Activated CD4-positive, alpha-beta T cell treated with anti-CD3 and anti-CD28 coated beads, Interleukin-2, amount 50 U/mL, for 16 hours (primary cell): ENCODE results near the gene CDK17.

Source experiments
- DNase-seq: peaks from one replicate; pipeline ENCODE4 v3.0.0-alpha.2; 2020

CDK17 gene

DNA sequence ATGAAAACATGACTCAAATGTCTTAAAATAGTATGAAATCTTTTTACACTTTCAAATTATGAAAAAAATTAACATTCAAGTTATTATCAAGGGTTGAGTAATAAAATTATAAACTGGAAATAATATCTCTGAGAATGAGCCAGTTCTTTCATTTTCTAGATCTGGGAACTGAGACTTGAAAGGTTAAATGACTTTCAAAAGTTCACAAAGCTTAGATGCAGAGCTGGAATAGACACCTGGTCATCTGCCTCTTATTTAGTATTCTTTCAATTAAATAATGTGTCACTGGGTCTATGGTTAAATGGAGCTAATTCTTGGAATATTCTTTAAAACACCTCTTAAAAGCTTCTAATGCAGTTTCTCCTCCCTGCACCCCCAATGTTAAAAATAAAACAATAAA, 86.6 kb downstream of the CDK17 start:
- DNase-seq: no peak

DNA sequence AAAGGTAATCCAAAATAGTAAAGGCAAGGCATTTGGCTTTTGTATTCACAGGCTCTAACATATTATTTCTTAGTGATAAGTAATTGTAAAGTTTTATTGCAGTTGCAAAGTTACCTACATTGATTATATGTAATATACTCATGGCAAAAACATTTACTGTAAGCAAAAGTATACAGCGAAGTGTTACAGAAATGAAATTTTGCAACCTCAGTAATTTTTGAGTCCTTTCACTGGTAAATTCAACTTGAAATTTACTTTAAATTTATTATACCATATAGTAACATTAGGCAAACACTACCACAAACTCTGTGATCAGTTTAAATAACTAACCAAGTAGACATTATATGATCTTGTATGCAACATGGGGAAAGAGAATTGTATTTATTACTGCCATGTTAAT, 89.0 kb downstream of the CDK17 start:
- no peak for DNase-seq

DNA sequence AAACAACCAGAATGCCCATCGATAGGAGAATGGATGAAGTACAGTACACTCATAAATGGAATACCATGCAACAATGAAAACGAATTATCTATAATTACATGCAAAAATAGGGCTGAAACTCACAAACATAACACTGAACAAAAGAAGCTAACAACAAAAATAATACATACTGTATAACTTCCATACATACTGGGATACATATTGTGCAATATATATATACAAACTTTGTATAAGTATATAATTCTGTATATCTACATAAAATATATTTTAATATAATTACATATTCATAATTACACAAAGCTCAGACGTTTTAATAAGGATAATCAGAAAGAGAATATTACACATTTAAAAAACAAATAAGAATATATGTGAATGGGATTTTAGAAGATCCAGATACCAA, 90.2 kb downstream of the CDK17 start:
- DNase-seq: no peak

DNA sequence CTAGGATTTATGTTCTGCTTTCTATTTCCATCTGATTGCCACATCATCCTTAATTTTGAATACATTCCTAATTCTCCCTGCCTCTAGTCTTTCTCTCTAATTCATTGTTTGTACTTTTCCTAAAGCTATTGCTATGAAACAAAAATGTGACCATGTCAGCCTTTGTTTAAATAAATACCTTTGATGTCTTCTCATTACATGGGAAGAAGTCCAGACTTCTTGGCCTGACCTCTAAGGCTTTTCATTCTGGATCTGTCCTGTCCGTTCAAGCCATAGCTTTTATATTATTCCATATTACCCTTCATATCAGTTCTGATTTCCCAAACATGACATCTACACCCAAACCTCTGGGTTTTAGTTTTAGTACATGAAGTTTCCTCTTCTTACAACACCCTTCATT, 91.4 kb downstream of the CDK17 start:
- no peak for DNase-seq

DNA sequence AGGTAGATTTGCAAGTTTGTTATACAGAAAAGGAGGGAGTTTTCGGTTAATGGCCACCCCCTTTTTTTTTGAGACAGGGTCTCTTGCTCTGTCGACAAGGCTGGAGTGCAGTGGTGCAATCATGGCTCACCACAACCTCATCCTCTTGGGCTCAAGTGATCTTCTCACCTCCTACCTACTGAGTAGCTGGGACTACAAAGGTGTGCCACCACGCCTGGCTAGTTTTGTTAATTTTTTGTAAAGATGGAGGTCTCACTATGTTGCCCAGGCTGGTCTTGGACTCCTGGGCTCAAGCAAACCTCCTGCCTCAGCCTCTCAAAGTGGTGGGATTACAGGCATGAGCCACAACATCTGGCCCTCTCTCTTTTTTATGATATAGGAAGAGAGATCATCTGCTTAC, 94.6 kb downstream of the CDK17 start:
- DNase-seq: no peak

DNA sequence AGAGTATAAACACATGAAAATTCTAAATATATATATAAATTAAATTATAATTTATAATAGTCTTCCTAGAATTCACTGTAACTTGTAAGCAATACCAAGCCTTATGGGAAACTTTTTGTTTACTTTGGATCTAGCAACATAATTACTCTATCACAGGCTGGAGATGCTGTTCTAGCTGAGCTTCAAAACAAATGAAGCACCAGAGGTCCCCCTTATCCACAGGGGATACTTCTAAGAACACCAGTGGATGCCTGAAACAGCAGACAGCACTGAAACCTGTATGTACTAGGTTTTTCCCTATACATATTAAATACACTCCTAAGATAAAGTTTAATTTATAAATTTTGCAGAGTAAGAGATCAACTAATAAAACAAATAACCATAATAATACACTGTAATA, 96.6 kb downstream of the CDK17 start:
- DNase-seq: no peak

DNA sequence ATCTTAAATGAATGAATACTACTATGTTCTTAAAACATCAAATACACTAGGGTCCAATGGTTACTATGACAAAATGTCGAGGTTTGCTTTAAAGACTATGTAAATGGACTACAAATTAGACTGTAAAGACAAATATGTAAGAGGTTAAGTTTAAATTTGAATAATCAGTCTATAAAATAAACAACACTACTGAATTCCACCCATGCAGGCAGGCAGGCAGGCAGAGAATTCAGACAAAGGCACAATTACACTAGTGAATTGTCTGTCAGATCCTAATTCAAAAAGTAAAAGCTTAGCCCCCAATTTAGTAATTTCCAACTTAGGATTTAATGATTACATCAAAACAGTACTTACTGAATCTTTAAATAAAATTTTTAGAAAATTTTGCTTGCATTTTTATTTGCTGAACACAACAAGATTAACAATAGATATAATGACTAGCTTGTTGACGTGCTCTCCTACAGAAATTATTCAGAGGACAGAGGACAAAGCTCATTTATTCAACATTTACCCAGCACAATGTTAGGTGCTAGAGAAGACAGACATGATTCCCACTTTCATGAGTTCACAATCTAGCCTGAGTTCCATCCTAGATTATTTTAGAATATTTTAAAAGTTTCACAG, 97.4 kb downstream of the CDK17 start:
- DNase-seq: no peak

DNA sequence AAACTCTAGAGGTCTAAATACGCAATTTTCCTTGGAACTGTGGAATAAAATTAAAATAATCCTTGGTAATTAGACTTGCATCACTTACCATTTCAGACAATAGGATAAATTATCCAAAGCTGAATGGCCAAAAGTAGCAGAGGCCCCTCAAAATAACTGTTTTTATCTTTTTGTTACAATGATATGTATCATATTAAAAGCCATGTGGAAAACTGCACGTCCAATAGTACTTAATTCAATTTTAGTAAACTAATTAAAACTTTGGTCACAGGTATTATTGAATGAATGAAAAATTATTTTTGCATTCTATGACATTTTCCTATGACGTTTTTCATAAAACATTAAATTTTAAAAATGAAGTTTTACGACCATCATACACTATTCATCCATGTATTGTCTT, 98.5 kb downstream of the CDK17 start:
- no peak for DNase-seq

DNA sequence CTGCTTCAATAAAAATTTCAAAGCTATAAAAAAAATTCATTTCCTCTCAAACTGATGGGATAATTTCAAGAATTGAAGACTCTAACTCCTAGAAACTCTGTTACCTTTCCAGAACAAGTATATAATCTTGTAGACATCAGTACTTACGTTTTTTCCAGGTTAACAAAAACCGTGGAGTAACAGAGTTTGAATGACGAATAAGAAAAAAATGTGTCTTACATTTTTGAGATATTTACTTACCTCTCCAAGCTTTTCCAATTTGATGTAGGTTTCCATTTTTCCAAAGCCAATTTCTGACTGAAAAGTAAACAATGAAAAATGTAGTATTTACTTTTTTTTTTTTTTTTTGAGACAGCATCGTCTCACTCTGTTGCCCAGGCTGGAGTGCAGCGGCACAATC, 100.2 kb downstream of the CDK17 start:
- DNase-seq: no peak

DNA sequence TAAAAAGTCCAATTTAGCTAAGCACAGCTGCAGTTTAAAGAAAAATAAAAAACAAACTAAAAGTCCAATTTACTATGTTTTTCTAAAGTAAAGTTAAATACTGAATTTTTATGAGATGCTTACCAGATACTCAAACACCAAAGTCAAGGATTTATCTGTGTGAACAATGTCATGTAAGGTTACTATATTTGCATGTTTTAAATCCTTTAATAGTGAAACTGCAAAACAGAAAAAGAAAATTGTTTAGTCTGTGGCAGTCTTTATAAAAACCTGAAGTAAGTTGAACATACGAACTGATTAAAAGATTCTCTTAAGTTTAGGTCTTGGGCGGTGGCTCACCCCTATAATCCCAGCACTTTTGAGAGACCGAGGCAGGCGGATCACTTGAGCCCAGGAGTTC, 102.7 kb downstream of the CDK17 start:
- DNase-seq: no peak

DNA sequence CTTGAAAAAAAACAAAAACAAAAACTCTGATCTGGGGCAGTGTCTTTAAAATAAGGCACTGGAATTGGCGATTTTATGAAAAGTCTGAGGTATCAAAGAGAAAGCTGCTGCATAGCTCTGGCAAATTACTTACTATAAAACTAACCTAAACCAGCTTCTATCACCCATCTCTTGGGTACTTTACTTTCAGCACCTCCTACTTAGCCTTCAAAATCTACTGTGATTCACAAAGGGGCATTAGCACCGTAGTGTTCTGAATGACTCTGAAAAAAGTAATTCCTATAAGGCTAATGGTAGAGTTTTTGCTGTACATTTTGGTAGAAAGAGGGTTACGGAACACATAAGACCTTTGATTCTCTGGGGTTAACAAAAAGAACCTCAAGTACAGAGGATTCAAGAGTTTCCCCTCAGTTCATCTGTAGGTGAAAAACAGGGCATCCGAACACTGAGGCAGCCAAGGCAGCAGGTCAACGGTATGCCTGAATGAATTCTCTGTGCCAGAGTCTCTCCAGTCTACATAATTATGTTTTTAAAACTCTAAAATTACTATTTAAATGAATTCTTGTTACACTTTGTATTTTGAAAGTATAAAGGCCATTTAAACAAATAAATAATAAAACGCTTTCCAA, 104.6 kb downstream of the CDK17 start:
- DNase-seq: no peak

DNA sequence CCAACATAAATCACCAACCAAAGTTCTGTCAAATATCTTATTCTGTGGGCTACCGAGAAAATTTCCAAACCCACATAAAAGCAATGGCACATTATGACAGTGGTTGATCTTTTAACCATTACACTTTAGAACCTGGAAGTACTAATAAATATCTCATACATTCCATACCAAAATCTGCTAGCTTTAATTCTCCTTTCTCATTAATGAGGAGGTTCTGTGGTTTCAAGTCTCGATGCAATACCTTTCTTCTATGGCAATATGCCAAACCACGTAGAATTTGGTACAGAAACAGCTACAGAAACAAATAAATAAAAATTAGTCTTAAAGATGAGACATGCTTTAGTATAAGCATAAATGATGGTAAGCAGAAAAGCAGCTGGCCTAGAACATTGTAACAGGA, 105.4 kb downstream of the CDK17 start:
- DNase-seq: no peak

DNA sequence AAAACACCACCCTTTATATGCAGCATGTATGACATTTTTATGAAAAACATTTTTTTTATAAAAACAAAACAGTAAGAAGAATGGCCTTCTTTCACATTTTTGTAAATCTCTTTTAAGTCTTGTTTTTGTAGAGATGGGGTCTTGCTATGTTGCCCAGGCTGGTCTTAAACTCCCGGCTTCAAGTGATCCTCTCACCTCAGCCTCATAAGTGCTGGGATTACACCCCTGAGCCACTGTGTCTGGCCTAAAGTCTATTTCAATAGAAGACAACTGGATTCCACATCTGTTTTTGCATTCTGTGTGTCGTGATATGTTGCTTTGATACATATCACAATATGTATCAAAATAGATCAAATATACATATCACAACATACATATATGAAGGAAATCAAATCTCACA, 107.1 kb downstream of the CDK17 start:
- no peak for DNase-seq

DNA sequence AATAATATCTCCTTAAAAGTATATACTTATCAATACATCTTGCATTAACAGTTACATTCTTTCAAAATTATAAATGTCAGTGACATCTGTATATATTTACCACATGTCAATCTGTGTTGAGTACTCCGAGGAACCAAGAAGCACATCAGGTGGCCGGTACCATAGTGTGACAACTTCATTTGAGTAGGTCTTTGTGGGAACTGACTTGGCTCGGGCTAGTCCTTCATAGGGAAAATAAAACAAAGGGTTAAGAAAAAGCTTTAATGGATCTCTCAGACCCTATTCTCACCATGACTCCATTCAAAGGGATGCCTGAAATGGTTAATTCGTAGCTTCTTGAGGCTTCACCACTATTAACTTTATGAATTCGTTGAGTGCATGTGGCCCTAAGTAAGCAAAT, 111.2 kb downstream of the CDK17 start:
- no peak for DNase-seq

DNA sequence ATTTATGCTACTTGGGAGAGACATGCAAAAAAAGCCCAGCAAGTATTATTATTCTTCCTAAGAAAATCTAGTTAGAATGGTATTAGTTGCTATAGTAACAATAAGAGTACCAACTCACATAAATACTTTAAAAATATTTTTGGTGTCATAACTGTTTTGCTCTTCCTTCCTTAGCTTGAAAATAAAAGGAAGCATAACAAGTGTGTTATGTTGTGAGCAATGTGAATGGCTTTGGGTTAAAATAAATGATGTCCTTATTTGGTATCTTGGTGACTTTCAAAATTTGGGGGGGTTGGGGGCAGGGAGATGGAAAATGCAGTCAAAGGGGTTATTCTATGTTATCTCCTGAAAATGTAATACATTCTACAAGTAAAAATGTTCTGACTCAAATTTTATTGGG, 115.1 kb downstream of the CDK17 start:
- no peak for DNase-seq

DNA sequence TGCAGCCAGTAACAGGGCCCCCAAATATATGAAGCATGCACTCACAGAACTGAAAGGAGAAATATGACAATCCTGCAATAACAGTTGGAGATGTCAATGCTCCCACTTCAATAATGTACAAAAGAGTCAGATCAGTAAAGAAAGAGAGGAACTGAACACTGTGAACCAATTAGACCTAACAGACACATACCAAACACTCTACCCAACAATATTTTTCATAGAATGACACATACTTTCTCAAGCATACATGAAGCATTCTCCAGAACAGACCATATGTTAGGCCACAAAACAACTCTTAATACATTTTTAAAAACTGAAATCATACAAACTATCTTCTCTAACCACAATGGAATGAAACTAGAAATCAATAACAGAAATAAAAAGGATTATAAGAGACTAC, 125.9 kb downstream of the CDK17 start:
- DNase-seq: no peak

DNA sequence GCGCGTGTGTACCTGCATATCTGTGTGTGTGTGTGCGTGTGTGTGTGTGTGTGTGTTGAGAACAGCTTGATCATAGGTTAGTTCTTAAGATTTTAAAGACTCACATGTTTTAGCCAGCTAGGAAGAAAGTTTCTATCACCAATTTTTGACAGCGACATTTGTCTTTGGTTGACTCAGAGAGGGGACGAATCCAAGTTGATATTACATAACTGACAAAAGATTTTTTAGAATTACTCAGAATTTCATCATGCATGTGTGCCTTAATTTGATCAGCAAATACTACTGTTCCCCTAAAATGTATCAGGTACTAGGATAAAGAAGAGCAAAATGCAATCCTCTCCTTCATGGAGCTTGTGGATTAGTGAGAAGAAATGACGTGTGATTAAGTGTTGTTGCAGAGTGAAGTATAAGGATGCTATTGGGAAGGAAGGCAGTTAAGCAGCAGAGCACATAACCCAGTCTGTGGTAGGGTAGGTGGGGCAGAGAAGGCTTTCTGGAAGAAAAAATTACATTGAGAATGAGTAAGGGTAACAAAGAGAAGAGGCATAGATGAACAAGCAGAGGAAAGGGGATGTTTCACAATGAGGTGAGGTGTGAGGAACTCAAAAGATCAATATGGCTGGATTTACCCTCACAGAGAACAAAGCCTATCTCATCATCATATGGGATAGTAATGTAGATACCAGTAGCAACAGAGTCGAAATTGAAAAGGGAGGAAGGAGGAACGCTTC, 128.6 kb downstream of the CDK17 start:
- DNase-seq: no peak

DNA sequence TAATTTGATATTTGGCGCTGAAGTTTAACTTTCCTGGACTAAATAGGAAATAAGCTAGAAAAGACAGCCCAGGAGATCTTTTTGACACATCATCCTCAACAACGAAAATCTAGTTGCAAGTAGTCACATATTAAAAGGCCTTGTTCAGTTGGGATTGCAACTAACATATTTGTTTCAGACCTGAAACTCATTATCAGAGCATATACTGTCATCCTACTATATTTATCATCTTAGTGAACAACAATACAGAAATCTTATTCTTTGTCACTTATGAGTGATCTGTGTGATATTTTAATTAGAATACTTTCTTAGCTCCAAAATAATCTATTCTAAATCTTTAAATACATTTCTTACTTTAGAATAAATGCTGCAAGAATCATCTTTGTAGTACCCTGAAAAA, 134.0 kb downstream of the CDK17 start:
- DNase-seq: no peak

DNA sequence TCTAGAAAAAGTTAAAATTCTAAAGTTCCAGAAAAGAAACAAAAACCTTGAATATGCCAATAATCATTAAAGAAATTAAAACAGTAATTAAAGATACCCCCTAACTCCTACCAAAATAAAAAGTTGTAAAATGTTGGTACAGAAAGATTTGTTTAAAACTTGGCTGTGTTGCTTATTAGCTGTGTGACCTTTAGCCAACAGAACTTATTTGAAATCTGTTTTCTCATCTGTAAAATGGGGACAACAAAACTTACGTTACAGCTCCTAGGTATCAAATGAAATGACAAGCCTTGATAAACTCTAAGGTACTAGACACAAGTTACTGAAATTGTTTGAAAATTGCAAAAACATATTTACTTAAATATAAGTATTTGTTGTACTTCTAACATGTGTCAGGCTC, 134.4 kb downstream of the CDK17 start:
- DNase-seq: no peak

DNA sequence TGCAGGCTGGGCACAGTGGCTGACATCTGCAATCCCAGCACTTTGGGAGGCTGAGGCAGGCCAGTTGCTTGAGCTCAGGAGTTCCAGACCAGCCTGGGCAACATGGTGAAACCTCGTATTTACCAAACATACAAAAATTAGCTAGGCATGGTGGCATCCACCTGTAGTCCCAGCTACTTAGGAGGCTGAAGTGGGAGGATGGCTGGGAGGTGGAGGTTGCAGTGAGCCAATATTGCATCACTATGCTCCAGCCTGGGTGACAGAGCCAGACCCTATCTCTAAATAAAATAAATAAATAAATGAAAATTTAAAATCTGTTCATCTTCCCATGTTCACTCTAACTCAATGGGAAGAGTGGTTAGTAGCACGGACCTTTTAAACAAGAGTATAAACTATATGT, 134.8 kb downstream of the CDK17 start:
- no peak for DNase-seq

DNA sequence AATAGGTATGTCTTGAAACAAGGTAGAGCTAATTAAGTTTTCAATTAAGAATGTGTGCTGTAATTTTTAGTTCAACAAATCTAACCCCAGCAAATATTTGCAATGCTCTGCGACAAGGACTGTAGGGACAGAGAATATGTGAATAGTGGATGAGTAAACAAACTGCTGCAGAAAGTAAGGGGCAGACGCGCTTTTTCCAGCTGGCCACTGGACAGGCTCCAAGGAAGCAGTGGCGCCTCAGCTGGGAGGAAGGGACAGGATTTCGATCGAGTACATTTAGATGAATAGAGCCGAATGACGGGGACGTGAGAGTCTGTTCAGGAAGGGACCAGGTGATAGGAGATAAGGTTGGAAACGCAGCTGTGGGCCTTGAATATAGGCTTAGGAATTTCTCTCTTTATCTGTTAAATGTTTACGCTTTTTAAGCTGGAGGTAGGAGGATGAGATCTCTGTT, 136.8 kb downstream of the CDK17 start:
- DNase-seq: no peak

DNA sequence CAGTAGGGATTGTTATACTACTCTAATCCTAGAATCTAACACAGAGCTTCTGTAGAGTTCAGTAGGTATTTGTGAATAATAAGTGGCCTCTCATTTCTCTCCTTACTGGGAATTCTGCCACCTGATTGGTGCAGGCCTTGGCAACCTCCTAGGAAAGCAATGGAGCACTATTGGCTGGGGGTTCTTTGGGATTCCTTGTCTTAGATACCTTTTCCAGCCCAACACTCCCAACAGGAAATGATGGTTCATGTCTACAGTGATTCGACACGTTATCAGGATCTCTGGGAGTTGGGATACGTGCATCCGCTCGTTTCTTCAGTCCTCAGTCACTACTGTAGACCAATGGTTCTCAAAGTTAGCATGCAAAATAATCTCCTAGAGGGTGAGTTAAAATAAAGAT, 138.7 kb downstream of the CDK17 start:
- DNase-seq: no peak

DNA sequence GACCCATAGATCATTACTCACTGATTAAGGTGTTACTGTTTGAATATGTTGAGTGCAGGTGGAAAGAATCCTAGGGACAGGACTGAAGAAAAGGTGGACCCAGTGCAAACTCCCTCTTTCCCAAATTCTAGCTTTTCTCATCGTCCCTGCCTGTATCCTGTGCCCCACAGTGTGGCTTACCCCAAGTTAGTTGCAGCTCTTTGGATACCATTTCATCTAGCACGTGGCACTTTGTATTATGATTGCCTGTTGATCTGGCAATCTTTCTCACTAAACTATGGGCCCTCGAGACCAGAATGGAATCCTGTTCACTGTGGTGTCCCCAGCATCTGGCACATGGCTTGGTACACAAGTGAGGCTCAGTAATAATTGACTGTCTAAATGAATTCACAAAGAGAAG, 139.6 kb downstream of the CDK17 start:
- DNase-seq: no peak

DNA sequence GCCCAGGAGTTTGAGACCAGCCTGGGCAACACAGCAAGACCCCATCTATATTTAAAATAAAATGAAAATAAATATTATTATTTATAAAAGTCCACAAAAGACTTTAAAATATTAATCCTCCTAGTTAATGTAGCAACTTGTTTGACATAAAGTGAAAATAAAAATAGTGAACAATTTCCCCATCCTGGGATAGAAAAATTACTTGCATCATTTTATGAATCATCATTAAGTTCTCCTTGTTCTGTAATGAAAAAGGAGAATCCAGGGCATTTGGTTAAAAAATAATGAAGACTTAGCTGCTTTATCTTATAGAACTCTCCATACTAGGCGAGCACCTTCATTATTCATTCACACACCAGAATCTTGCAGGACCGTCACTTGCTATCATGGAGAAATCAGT, 140.0 kb downstream of the CDK17 start:
- DNase-seq: no peak
